Glutamatergic neuron (in vitro differentiated cells): ENCODE results near the gene MALRD1. TPM values are rescaled to one million over a fixed set of nuclear protein-coding genes. Genes with fewer than 3 reads are reported as not detected.

ENCODE experiments used
- DNase-seq: peaks from one replicate; pipeline ENCODE4 v3.0.0; 2022
- H3K27ac Mint-ChIP-seq: one replicate; pipeline ENCODE4 v1.8.0; 2020; ENCODE audit warnings: mild to moderate bottlenecking, mixed read lengths, inconsistent platforms; ENCODE audit not compliant: unreplicated experiment
- H3K27me3 Mint-ChIP-seq: one replicate; pipeline ENCODE4 v1.8.0; 2020; ENCODE audit warnings: mild to moderate bottlenecking, moderate library complexity, mixed read lengths, inconsistent platforms; ENCODE audit not compliant: unreplicated experiment
- H3K36me3 Mint-ChIP-seq: one replicate; pipeline ENCODE4 v1.8.0; 2020; ENCODE audit warnings: mild to moderate bottlenecking, mixed read lengths, inconsistent platforms; ENCODE audit not compliant: unreplicated experiment
- H3K4me1 Mint-ChIP-seq: one replicate; pipeline ENCODE4 v1.8.0; 2020; ENCODE audit warnings: mild to moderate bottlenecking, low read depth, mixed read lengths, inconsistent platforms; ENCODE audit not compliant: unreplicated experiment
- H3K4me3 Mint-ChIP-seq: one replicate; pipeline ENCODE4 v1.8.0; 2020; ENCODE audit warnings: mild to moderate bottlenecking, mixed read lengths, inconsistent platforms; ENCODE audit not compliant: unreplicated experiment
- H3K9me3 Mint-ChIP-seq: one replicate; pipeline ENCODE4 v1.8.0; 2020; ENCODE audit warnings: mild to moderate bottlenecking, moderate library complexity, mixed read lengths, inconsistent platforms; ENCODE audit not compliant: unreplicated experiment
- total RNA-seq: library from RNA; stranded (reverse); fragmentation: NEBNext Ultra II Directional; extraction: Animal tissue kit (Norgen Biotek cat#: 25700); gene quantifications from one replicate; pipeline ENCODE4 v1.2.1, GENCODE V29; 2021; ENCODE audit not compliant: unreplicated experiment
- TF ChIP-seq, protein P1 (sequence below): fragments of 200-600 bp; sonication (generic); IDR thresholded peaks from one replicate; pipeline ENCODE4 v1.5.0; 2021; ENCODE audit not compliant: partially characterized antibody, unreplicated experiment

Gene MALRD1
- total RNA-seq, 1 donor from 2014 or later: 0.27 TPM

DNA sequence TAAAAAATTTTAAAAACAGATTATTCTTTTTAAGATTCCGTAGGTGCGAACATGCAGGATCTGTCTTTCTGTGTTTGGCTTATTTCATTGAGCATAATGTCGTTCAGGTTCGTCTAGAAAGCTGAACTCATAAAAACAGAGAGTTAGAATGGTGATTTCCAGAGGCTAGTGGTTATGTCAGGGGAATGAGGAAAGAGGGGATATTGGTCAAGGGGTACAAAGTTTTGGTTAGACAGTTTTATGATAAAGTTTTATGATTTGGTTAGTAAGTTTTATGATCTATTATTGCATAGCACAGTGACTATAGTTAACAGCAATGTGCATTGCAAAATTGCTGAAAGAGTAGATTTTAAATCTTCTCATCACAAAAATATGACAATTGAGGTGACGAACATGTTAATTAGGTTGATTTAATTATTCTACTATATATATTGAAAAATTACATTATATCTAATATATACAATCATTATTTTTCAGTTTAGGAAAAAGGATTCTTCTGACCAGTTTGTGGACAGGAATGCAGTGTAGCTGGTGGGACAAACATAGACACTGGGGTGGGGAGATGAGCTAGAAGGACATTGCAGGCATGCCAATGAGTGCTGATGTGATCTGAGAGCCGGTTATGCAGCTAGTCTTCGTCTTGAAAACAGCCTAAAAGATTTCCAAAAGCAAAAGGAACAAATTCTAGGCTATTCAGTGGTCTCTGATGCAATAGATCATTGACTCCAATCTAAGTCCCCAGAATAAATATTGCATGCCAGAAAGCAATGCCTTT, 31.3 kb upstream of the MALRD1 start:
- no peaks in the 10 kb centered on the region for H3K27me3 Mint-ChIP-seq
- peaks cover 2% of the 10 kb centered on the region for H3K9me3 Mint-ChIP-seq
- TF ChIP-seq, protein P1, sequence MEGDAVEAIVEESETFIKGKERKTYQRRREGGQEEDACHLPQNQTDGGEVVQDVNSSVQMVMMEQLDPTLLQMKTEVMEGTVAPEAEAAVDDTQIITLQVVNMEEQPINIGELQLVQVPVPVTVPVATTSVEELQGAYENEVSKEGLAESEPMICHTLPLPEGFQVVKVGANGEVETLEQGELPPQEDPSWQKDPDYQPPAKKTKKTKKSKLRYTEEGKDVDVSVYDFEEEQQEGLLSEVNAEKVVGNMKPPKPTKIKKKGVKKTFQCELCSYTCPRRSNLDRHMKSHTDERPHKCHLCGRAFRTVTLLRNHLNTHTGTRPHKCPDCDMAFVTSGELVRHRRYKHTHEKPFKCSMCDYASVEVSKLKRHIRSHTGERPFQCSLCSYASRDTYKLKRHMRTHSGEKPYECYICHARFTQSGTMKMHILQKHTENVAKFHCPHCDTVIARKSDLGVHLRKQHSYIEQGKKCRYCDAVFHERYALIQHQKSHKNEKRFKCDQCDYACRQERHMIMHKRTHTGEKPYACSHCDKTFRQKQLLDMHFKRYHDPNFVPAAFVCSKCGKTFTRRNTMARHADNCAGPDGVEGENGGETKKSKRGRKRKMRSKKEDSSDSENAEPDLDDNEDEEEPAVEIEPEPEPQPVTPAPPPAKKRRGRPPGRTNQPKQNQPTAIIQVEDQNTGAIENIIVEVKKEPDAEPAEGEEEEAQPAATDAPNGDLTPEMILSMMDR: no peak
- H3K36me3 Mint-ChIP-seq: peaks cover 4% of the 10 kb centered on the region
- no peak for DNase-seq
- no peaks in the 10 kb centered on the region for H3K4me1 Mint-ChIP-seq
- H3K27ac Mint-ChIP-seq: no peak overlapping the region
- no peak overlapping the region for H3K4me3 Mint-ChIP-seq

DNA sequence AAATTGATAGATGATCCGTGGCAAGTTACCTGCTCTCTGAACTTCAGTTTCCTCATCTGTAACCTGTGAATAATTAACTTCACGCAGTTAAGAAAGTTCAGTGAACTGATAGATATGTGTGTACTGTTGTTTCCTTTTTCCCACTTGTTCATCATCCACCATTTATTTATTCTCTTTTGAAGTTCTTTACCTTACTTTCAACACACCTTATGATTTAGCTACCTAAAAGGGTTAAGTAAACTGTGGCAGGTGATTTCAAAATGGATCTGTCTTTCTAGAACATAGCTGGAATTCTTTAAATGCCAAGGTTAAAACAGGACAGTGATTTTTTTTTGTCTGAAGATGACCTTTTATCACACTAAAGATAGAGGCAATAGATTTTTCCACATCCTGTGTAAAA, 27.4 kb upstream of the MALRD1 start:
- TF ChIP-seq, protein P1: no peak
- Mint-ChIP-seq H3K4me3 (no peak overlapping the region), H3K27ac (no peak overlapping the region)

DNA sequence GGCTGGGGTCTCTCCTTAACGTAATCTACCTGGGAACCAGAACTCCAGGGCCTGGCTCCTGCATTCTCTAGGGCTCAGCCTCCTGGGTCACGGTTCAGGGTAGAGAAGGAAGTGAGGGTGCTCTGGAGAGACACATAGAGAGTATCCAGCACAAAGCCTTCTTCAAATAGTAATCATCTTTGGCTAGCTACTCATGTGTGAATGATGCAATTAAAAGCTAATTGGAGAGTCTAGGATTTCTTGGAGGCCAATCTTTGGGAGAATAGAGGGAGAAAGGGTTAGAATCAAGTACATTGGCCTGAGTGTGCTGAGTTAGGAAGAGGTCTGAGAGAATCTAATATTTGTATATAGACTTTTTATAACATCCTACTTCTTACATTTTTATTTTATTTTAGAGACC, 24.0 kb upstream of the MALRD1 start:
- TF ChIP-seq, protein P1: no peak
- Mint-ChIP-seq H3K36me3 (no peaks in the 10 kb centered on the region), H3K27ac (no peak overlapping the region), H3K4me3 (no peak overlapping the region), H3K9me3 (no peaks in the 10 kb centered on the region), H3K4me1 (peaks cover 3% of the 10 kb centered on the region), H3K27me3 (no peaks in the 10 kb centered on the region)
- DNase-seq: no peak

More for the DNA sequence above, 27.4 kb upstream of the MALRD1 start:
- peaks cover under 1% of the 10 kb centered on the region for H3K9me3 Mint-ChIP-seq
- no peaks in the 10 kb centered on the region for H3K27me3 Mint-ChIP-seq
- no peaks in the 10 kb centered on the region for H3K36me3 Mint-ChIP-seq
- no peaks in the 10 kb centered on the region for H3K4me1 Mint-ChIP-seq
- no peak for DNase-seq

DNA sequence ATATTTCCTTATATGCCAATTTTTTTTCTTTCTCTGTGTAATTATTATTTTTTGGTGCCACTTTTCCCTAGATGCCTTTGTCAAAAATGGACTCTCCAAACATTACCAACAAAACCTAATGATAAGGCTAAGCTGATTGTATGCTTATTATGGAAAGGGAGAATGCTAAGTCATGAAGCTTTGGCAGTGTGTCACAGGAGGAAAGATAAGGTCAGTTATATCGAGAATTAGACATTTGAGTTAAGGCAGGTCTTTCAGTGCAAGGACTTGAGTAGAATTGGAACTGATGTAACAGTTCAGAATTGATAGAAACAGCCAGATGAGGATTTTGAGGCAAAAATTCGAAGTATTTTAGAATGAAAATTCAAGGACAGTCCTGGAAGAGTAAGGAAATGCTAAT, 16.8 kb upstream of the MALRD1 start:
- Mint-ChIP-seq H3K27ac (no peak overlapping the region), H3K27me3 (no peaks in the 10 kb centered on the region), H3K9me3 (no peaks in the 10 kb centered on the region), H3K4me1 (peaks cover 3% of the 10 kb centered on the region), H3K36me3 (no peaks in the 10 kb centered on the region), H3K4me3 (no peak overlapping the region)
- no peak for DNase-seq
- TF ChIP-seq, protein P1: no peak

DNA sequence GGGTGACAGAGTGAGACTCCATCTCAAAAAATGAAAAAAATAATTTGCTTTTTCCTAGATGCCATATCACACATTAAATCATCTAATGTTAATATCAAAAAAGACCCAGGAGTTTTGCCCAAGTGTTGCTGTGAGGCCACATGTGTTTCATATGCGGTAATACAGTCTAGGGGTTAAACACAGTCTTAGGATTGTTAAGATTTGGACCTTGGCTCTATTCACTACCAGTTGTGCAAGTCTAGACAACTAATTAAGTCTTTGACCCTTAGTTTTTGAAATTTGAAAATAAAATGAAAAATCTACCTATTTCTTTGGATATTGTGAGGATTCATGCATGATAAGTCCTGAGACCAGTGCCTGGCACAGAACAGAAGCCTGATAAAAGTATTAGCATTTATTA, 14.9 kb upstream of the MALRD1 start:
- H3K36me3 Mint-ChIP-seq: no peaks in the 10 kb centered on the region
- H3K27ac Mint-ChIP-seq: no peak overlapping the region
- no peaks in the 10 kb centered on the region for H3K9me3 Mint-ChIP-seq
- H3K4me1 Mint-ChIP-seq: no peaks in the 10 kb centered on the region
- H3K27me3 Mint-ChIP-seq: no peaks in the 10 kb centered on the region
- TF ChIP-seq, protein P1: no peak
- H3K4me3 Mint-ChIP-seq: no peak overlapping the region
- DNase-seq: no peak
